Aorta (tissue), 5 donors: ENCODE results near the gene FRAT1. TPM values are rescaled to one million over a fixed set of nuclear protein-coding genes. Genes with fewer than 3 reads are reported as not detected.

ENCODE experiments used
- ATAC-seq: fragments of 200-7000 bp; cut with Tn5 transposase; one replicate; pipeline ENCODE4 v1.9.1; 2022; ENCODE audit warnings: moderate library complexity; ENCODE audit not compliant: low FRiP score
- DNase-seq, 2 donors: peaks; one replicate each; pipeline ENCODE4 v3.0.0-alpha.2; 2020
- H3K27ac ChIP-seq, 2 donors: one replicate each; pipeline ENCODE4 v1.5.1; 2013; ENCODE audit warnings: low read length in 2 of 2, mild to moderate bottlenecking in 2 of 2, moderate library complexity in 2 of 2, control low read depth in 1 of 2, inconsistent platforms in 1 of 2, low read depth in 1 of 2
- H3K27me3 ChIP-seq, 2 donors: one replicate each; pipeline ENCODE4 v1.6.1; 2013; ENCODE audit warnings: control low read depth in 1 of 2, low read length in 1 of 2, mild to moderate bottlenecking in 1 of 2, moderate library complexity in 1 of 2; ENCODE audit not compliant: insufficient read depth in 2 of 2, control insufficient read depth in 1 of 2
- H3K36me3 ChIP-seq, 2 donors: one replicate each; pipeline ENCODE4 v1.6.1; 2013; ENCODE audit warnings: control low read depth in 1 of 2, low read length in 1 of 2, mild to moderate bottlenecking in 1 of 2; ENCODE audit not compliant: insufficient read depth in 2 of 2, control insufficient read depth in 1 of 2
- H3K4me1 ChIP-seq, 2 donors: one replicate each; pipeline ENCODE4 v1.6.1; 2013; ENCODE audit warnings: low read length in 2 of 2, control low read depth in 1 of 2, mild to moderate bottlenecking in 1 of 2, moderate library complexity in 1 of 2; ENCODE audit not compliant: insufficient read depth in 2 of 2, control insufficient read depth in 1 of 2
- H3K4me3 ChIP-seq, 2 donors: one replicate each; pipeline ENCODE4 v1.5.1; 2013; ENCODE audit warnings: low read length in 2 of 2, control low read depth in 1 of 2, mild to moderate bottlenecking in 1 of 2
- H3K9me3 ChIP-seq: one replicate; pipeline ENCODE4 v1.6.1; 2013; ENCODE audit warnings: mild to moderate bottlenecking, low read length; ENCODE audit not compliant: control insufficient read depth
- WGBS, 2 donors: extraction: QIAGEN DNeasy Blood & Tissue Kit; methylation state at CpG; one replicate each; pipeline ENCODE4 v1.1.7; 2013; 5-methylcytosine and 5-hydroxymethylcytosine counted together
- intact Hi-C, 2 donors: fragments of 100-400 bp; cut with DNase I; formaldehyde crosslinking; loops; one replicate each; pipeline versions ENCODE4 v1.14.2 to v1.15.0; 2022
- polyA plus RNA-seq, 2 donors: library from polyadenylated mRNA; stranded (reverse); fragments of 200-250 nt; gene quantifications; one replicate each; pipeline ENCODE4 v1.2.3, GENCODE V29; 2013
- total RNA-seq, 2 donors: library from RNA; stranded (reverse); fragmentation: NEBNext Ultra II Directional; extraction: Animal tissue kit (Norgen Biotek cat#: 25700); gene quantifications; one replicate each; pipeline ENCODE4 v1.2.1, GENCODE V29; 2021
- donor health status: healthy with polysubstance abuse.
- donor health status: Bipolar disorder and iron deficiency.
- donor health status: DM: no; HTN: no; CAD: no.
- donor health status: DM: no; HTN: no; CAD: no.
- donor health status: DM: yes; HTN: yes; CAD: no.

FRAT1 gene
- total and polyA plus RNA-seq, 4 donors: 1.5 to 4.5 (median 2.0) TPM

DNA sequence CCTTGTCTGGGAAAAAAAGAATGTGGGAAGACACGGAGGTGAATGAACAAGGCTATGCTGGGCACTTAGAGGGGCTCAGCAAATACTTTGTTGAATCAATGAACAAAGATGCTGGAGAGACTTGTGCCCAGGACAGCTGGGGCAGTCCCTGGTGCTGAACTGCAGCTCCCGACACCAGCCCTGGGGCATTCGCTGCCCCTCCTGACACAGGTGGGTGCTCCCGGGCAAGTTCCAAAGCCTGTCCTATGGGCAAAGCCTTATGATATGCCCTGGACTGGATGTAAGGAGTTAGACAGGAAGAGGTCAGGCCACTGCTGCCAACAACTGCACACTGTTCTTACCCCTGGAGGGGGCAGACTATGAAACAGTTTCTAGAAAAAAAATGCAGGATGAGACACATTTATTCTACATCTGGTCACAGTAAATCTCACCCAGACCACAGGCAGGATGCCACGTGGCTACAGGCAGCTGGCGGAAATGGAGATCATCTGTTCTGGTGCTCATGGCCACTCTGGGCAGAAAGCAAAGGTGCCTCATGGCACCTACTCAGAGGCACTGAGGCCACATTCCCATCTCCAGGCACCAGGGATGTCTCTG lies 37.3 kb downstream of the FRAT1 start:
- DNase-seq (no peak), ATAC-seq (no peak)
- Histone ChIP-seq H3K9me3 (no peaks in the 10 kb centered on the region), H3K27me3 (no peaks in the 10 kb centered on the region), H3K4me3 (no peak overlapping the region), H3K27ac (no peak overlapping the region), H3K36me3 (peaks cover 0 to 3% of the 10 kb centered on the region in 2 donors), H3K4me1 (no peaks in the 10 kb centered on the region)
- intact Hi-C loops: loop anchor here in 1 of 2 donors (5.0 kb wide), 1 partner anchor 79 kb away; no protein-coding TSS in a partner anchor
- WGBS, 2 donors: 85 to 87% methylated on average over 6 of the region's 6 CpGs

DNA sequence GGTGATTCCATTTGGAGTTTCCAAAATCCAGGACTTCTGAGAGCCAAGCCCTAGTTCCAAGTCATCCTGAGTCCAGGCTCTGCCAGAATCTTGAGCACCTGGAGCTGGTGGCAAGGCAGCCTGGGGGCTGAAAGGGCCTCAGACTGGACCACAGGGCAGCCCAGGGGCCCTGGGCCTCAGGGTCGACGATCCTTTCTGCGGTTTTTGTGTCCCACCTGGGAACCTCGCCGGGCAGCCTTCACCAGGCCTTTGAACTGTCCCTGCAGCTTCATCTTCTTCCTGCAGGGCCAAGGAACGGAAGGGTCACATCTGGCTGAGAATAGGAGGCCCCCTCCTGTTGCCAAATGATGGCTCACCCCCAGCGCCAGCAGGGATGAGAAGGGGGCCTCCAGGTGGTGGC lies 37.8 kb downstream of the FRAT1 start:
- Histone ChIP-seq H3K36me3 (peaks cover 0 to 3% of the 10 kb centered on the region in 2 donors), H3K4me3 (no peak overlapping the region), H3K27ac (no peak overlapping the region), H3K4me1 (no peaks in the 10 kb centered on the region), H3K9me3 (no peaks in the 10 kb centered on the region), H3K27me3 (no peaks in the 10 kb centered on the region)
- WGBS, 2 donors: 78 to 89% methylated on average over 7 of the region's 7 CpGs
- no peak for ATAC-seq
- intact Hi-C loops: loop anchor here in 1 of 2 donors (5.0 kb wide), 1 partner anchor 80 kb away; no protein-coding TSS in a partner anchor
- no peak for DNase-seq

DNA sequence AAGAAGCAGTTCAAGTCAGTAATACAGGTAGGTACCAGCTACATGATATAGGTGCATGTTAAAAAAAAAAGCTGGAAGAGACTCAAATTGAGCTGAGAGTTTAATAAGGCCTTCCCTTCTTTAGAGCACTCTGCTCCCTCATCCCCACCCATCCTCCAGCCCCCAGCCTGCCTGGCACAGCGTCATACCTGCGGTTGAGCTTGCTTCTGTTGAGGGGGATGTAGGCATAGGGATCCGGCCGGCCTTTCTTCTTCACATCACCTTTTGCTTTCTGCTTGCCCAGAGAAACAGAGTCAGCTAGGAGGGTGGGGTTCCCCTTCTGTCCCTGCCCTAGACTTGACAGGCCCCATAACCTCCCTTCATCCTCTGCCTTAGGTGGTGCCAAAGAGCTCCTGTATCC lies 39.3 kb downstream of the FRAT1 start:
- Histone ChIP-seq H3K9me3 (no peaks in the 10 kb centered on the region), H3K27ac (no peak overlapping the region), H3K27me3 (no peaks in the 10 kb centered on the region), H3K4me1 (no peaks in the 10 kb centered on the region), H3K36me3 (peaks cover 0 to 3% of the 10 kb centered on the region in 2 donors), H3K4me3 (no peak overlapping the region)
- no peak for DNase-seq
- WGBS, 2 donors: 96% methylated on average over 4 of the region's 4 CpGs
- intact Hi-C loops: loop anchor here in 1 of 2 donors (5.0 kb wide), 1 partner anchor 81 kb away; no protein-coding TSS in a partner anchor
- no peak for ATAC-seq

DNA sequence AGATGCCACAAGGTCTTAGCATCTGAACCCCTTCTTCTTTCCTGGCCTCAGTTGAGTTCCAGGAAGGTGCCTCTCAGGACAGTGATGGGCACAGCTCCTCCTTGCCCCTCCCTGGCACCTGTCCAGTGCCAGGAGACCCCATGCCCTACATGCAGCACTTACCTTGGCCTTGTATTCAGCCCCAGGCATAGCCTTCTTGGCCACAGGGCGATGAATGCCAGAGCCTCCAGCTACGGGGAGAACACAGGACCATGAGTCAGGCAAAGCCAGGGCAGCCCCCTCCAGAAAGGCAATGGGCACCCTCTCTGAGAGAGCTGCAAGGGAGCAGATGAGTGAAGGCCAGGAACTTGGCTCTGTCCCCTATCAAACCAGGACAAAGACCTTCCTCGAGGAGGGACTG lies 39.7 kb downstream of the FRAT1 start:
- Histone ChIP-seq H3K4me3 (no peak overlapping the region), H3K4me1 (no peaks in the 10 kb centered on the region), H3K27me3 (no peaks in the 10 kb centered on the region), H3K27ac (no peak overlapping the region), H3K9me3 (no peaks in the 10 kb centered on the region), H3K36me3 (peaks cover 0 to 3% of the 10 kb centered on the region in 2 donors)
- DNase-seq: no peak
- no peak for ATAC-seq
- 79 to 86% methylated on average over 3 of the region's 3 CpGs for WGBS, 2 donors
- intact Hi-C loops: loop anchor here in 1 of 2 donors (5.0 kb wide), 1 partner anchor 81 kb away; no protein-coding TSS in a partner anchor

DNA sequence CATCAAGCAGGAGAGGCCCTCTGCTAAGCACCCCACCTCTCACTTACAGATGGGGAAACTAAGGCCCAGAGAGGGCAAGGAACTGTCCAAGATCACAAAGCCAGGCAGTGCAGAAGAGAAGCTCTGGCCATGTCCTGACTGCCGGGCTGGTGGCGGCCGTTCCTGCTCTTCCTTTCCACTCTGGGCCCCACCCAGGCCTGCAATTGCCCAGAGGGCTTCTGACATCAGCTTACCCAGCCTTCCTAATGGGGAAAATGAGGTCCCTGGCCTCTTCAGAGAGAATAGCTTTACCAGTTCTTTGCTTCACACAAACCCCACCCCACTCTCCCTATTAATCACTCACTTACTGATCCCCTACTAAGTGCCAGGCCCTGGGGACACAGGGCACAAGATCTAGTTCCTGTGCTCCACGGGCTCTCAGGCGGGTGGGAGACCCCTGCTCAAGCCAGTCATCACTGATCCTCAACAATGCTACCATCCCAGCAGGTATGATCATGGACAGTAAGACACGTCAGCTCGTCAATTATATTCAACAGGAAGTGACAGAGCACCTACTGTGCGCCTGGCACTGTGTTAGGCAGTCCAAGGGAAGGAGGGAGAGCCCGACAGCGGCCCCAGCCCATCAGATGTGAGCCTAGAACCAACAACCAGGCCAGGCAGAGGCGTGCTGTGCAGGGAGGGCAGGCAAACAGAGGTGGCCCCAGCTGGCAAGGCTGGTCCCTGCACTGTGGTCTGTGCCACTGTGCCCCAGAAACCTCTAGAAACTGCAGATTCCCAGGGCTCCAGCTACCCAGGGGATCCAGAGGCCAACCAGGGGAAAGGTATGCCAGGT lies 41.9 kb downstream of the FRAT1 start:
- H3K4me3 ChIP-seq: no peak overlapping the region
- H3K27me3 ChIP-seq: no peaks in the 10 kb centered on the region
- intact Hi-C loops: no loop called here
- WGBS, 2 donors: 95% methylated on average over 11 of the region's 11 CpGs
- ATAC-seq (no peak), DNase-seq (no peak)
- H3K4me1 ChIP-seq: no peaks in the 10 kb centered on the region
- H3K9me3 ChIP-seq: no peaks in the 10 kb centered on the region
- no peak overlapping the region for H3K27ac ChIP-seq
- H3K36me3 ChIP-seq: peaks cover 0 to 3% of the 10 kb centered on the region in 2 donors

DNA sequence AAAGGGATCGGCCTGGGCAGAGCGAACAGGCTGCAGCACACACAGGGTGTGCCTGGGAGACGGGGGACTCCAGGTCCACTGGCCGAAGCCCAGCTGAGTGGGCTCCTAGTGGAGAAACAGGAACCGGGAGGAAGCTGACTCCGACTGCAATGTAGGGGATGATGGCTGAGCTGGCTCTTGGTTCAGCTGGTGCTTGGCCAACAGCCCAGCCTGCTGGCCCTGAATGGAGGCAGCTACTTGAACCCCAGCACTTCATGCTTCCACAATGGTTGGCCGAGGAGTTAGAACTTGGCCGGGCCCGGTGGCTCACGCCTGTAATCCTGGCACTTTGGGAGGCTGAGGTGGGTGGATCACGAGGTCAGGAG lies 42.4 kb downstream of the FRAT1 start:
- ATAC-seq (no peak), DNase-seq (no peak)
- H3K27me3 ChIP-seq: no peaks in the 10 kb centered on the region
- intact Hi-C loops: no loop called here
- H3K4me1 ChIP-seq: no peaks in the 10 kb centered on the region
- H3K36me3 ChIP-seq: peaks cover 0 to 3% of the 10 kb centered on the region in 2 donors
- no peak overlapping the region for H3K27ac ChIP-seq
- no peaks in the 10 kb centered on the region for H3K9me3 ChIP-seq
- H3K4me3 ChIP-seq: no peak overlapping the region
- 75 to 81% methylated on average over 11 of the region's 11 CpGs for WGBS, 2 donors

DNA sequence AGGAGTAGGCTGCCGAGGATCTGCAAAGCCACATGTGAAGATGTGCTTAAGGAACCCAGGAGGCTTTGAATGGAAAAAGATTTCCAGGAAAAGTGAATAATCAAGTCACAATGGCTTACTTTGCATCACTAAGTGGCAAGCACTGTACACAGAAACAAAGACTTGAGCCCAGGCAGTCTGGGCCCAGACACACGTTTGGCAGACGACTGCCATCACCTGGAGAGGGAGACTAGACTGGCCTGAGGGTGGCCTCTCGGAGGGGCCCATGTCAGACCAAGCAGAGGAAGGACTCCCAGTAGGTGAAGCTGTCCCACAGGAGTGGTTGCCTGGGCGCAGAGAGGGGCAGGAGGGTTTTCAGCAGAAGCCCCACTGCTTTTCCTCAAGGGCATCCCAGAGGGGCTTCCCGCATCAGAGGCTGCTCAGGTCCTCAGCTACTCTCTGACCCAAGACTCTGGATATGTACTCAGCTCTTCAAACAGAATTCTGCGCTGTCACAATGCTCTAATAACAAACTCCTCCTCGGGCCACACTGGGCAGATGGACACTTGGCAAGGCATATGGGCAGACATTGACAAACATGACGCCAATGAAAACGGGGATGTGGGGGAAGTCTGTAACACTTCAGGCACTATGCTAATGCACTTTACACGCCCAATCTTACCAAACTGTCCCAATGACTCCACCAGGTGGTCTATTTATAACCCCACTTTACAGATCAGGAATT lies 43.4 kb downstream of the FRAT1 start:
- Histone ChIP-seq H3K4me1 (no peaks in the 10 kb centered on the region), H3K9me3 (no peaks in the 10 kb centered on the region), H3K36me3 (peaks cover 0 to 3% of the 10 kb centered on the region in 2 donors), H3K4me3 (no peak overlapping the region), H3K27ac (no peak overlapping the region), H3K27me3 (no peaks in the 10 kb centered on the region)
- intact Hi-C loops: no loop called here
- 78 to 79% methylated on average over 11 of the region's 11 CpGs for WGBS, 2 donors
- ATAC-seq (no peak), DNase-seq (no peak)

DNA sequence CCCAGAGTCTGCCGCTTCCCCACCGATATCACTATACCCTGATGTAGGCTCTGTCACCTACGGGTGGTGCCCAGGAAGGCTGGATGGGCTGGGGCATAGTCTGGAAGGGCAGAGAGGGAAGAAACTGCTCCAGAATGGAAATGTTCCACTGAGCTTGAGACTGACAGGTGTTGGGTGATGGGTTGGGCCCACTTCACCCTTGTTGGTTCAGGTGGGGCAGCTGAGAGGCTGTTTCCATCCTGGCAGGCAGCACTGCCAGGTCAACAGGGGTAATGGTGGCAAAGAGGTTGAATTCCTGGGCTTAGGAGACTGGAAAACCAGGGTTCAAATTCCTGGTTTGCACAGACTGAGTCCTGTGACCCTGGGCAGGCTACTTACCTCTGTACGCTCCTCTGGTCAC lies 44.0 kb downstream of the FRAT1 start:
- Histone ChIP-seq H3K9me3 (no peaks in the 10 kb centered on the region), H3K4me3 (no peak overlapping the region), H3K27ac (no peak overlapping the region), H3K4me1 (no peaks in the 10 kb centered on the region), H3K27me3 (no peaks in the 10 kb centered on the region), H3K36me3 (peaks cover 0 to 3% of the 10 kb centered on the region in 2 donors)
- intact Hi-C loops: no loop called here
- ATAC-seq (no peak), DNase-seq (no peak)
- 96 to 98% methylated on average over 4 of the region's 4 CpGs for WGBS, 2 donors
